ENCODE measurements around the gene TMEM256. TPM values are rescaled to one million over a fixed set of nuclear protein-coding genes. Genes with fewer than 3 reads are reported as not detected.

TMEM256 gene
- total and polyA plus RNA-seq, 9 of the 15 experiments (the other 6 are each of a cell fraction or from before 2014, with no cell fraction given) = 43.4 to 177 (median 68.5) TPM

DNA sequence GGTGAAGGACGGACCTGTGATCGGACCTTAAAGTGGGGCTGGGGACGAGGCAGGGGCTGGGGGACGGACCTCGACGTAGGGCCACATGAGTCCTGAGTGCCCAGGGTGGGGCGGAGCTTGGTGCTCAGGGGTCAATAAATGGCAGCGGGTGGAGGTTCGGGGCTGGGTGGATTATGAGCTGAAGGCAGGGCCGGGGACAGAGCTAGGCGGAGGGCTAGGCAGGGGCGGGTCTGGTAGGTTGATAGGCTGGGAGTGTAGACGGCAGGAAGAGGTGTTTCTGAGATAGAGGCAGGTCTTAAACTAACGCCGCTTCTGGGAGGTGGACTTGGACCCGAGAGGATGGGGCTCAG, 41.7 kb upstream of the TMEM256 start:
- intact Hi-C loops (cut with micrococcal nuclease) = no loop called here
- 0% methylated on average over 7 of the region's 16 CpGs for WGBS (ENCODE audit: insufficient coverage, low coverage, missing lambda C conversion rate)
- Histone ChIP-seq H3K9ac (ENCODE audit: insufficient read depth in 1 of 2, low read depth in 2 of 2, low read length in 2 of 2) (peak overlapping the region; percentile 41 to 89; a peak in 3 of 4 replicates), H3K9me1 (ENCODE audit: control insufficient read depth, insufficient read depth, low read length) (peaks cover 3% of the 10 kb centered on the region), H4K20me1 (replicated peaks; ENCODE audit: control insufficient read depth, insufficient read depth, low read length) (no peaks in the 10 kb centered on the region), H3K9me3 (replicated peaks; ENCODE audit: control insufficient read depth, insufficient read depth, low read depth, low read length) (no peaks in the 10 kb centered on the region), H2AFZ (ENCODE audit: low read depth, low read length) (peak overlapping the region; percentile 86), H3K27me3 (ENCODE audit: control insufficient read depth in 2 of 2, insufficient read depth in 2 of 2, low read length in 2 of 2) (no peaks in the 10 kb centered on the region), H3K4me3 (peak overlapping the region; percentile 35), H3K4me2 (ENCODE audit: insufficient read depth, low read length) (peak overlapping the region; percentile 65), H3K79me2 (ENCODE audit: control insufficient read depth, insufficient read depth, low read length) (no peaks in the 10 kb centered on the region), H3K36me3 (ENCODE audit: control insufficient read depth, insufficient read depth, low read length) (no peaks in the 10 kb centered on the region), H3K4me1 (replicated peaks in 1 of 2; ENCODE audit: control insufficient read depth in 2 of 2, insufficient read depth in 2 of 2, low read length in 2 of 2) (peaks cover 11 to 40% of the 10 kb centered on the region in 2 experiments; a peak in 4 of 5 replicates), H3K27ac (ENCODE audit: extremely low read depth, low read depth, low read length) (peak overlapping the region; percentile 30; the same call in 2 of the 3 replicates)
- CTCF ChIA-PET (ENCODE audit: low intra/inter-chr PET ratio) = no interaction called here
- in situ Hi-C loops (cut with MboI) = no loop called here
- FAIRE-seq (no peak), ATAC-seq (peak; percentile 81), DNase-seq (ENCODE audit: extremely low read depth in 1 of 4, low spot score in 3 of 4) (peak in 2 of 4 experiments; percentile 68 to 74)
- BruUV-seq (replicated peaks) = no TSS peak
- POLR2A ChIA-PET = interaction anchor here (0.6 to 1.0 kb wide), 4 partner anchors 8 to 235 kb away, joined by 3 read pairs; partner anchors contain the start of gene POLR2A
- TF ChIP-seq CC2D1A (IDR thresholded peaks at IDR 0.05) (0 out of 2 replicates have a peak, but pooled peaks have one; percentile 15), ZBTB7A (IDR thresholded peaks at IDR 0.05; ENCODE audit: borderline replicate concordance, control insufficient read depth, low read depth, low read length) (no peak), POLR2A (conservative IDR thresholded peaks at IDR 0.05) (peak; percentile 49; the same call in 1 of the 2 replicates), SIN3A (IDR thresholded peaks at IDR 0.05; ENCODE audit: borderline replicate concordance in 2 of 2, control insufficient read depth in 1 of 2, low read depth in 2 of 2, low read length in 2 of 2) (no peak), BCOR (IDR thresholded peaks at IDR 0.05) (no peak), ZC3H11A (IDR thresholded peaks at IDR 0.05; ENCODE audit: low read depth, low read length) (no peak), ATF7 (IDR thresholded peaks at IDR 0.05) (no peak), RHOXF2B (CRISPR knock-in tag; conservative IDR thresholded peaks at IDR 0.05) (no peak), L3MBTL2 (IDR thresholded peaks at IDR 0.05) (0 out of 2 replicates have a peak, but pooled peaks have one; percentile 9), KLF6 (CRISPR knock-in tag; IDR thresholded peaks at IDR 0.05; ENCODE audit: borderline replicate concordance) (no peak), TOE1 (IDR thresholded peaks at IDR 0.05; ENCODE audit: borderline replicate concordance) (peak; percentile 30; the same call in 1 of the 2 replicates), TOE1 (CRISPR knock-in tag; IDR thresholded peaks at IDR 0.05; ENCODE audit: borderline replicate concordance, low read depth) (no peak), CEBPG (CRISPR knock-in tag; IDR thresholded peaks at IDR 0.05) (no peak), CEBPG (tag; conservative IDR thresholded peaks at IDR 0.05 in 1 of 2, IDR thresholded peaks at IDR 0.05 in 1 of 2) (no peak), ZNF134 (CRISPR knock-in tag; conservative IDR thresholded peaks at IDR 0.05) (no peak)
- TF ChIP-seq, protein P1, sequence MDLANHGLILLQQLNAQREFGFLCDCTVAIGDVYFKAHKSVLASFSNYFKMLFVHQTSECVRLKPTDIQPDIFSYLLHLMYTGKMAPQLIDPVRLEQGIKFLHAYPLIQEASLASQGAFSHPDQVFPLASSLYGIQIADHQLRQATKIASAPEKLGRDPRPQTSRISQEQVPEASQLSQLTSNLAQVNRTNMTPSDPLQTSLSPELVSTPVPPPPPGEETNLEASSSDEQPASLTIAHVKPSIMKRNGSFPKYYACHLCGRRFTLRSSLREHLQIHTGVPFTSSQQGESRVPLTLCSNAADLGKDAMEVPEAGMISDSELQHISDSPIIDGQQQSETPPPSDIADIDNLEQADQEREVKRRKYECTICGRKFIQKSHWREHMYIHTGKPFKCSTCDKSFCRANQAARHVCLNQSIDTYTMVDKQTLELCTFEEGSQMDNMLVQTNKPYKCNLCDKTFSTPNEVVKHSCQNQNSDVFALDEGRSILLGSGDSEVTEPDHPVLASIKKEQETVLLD (IDR thresholded peaks at IDR 0.05) = no peak
- TF ChIP-seq, protein P2, sequence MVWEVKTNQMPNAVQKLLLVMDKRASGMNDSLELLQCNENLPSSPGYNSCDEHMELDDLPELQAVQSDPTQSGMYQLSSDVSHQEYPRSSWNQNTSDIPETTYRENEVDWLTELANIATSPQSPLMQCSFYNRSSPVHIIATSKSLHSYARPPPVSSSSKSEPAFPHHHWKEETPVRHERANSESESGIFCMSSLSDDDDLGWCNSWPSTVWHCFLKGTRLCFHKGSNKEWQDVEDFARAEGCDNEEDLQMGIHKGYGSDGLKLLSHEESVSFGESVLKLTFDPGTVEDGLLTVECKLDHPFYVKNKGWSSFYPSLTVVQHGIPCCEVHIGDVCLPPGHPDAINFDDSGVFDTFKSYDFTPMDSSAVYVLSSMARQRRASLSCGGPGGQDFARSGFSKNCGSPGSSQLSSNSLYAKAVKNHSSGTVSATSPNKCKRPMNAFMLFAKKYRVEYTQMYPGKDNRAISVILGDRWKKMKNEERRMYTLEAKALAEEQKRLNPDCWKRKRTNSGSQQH (CRISPR knock-in tag; IDR thresholded peaks at IDR 0.05) = no peak
- TF ChIP-seq, protein P3, sequence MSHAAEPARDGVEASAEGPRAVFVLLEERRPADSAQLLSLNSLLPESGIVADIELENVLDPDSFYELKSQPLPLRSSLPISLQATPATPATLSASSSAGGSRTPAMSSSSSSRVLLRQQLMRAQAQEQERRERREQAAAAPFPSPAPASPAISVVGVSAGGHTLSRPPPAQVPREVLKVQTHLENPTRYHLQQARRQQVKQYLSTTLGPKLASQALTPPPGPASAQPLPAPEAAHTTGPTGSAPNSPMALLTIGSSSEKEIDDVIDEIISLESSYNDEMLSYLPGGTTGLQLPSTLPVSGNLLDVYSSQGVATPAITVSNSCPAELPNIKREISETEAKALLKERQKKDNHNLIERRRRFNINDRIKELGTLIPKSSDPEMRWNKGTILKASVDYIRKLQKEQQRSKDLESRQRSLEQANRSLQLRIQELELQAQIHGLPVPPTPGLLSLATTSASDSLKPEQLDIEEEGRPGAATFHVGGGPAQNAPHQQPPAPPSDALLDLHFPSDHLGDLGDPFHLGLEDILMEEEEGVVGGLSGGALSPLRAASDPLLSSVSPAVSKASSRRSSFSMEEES (CRISPR knock-in tag; IDR thresholded peaks at IDR 0.05) = no peak
- TF ChIP-seq, protein P4, sequence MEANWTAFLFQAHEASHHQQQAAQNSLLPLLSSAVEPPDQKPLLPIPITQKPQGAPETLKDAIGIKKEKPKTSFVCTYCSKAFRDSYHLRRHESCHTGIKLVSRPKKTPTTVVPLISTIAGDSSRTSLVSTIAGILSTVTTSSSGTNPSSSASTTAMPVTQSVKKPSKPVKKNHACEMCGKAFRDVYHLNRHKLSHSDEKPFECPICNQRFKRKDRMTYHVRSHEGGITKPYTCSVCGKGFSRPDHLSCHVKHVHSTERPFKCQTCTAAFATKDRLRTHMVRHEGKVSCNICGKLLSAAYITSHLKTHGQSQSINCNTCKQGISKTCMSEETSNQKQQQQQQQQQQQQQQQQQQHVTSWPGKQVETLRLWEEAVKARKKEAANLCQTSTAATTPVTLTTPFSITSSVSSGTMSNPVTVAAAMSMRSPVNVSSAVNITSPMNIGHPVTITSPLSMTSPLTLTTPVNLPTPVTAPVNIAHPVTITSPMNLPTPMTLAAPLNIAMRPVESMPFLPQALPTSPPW (CRISPR knock-in tag; IDR thresholded peaks at IDR 0.05) = 0 out of 2 replicates have a peak, but pooled peaks have one; percentile 0
